RPMI7951 (cell line): ENCODE data around the gene OFD1. TPM values are rescaled to one million over a fixed set of nuclear protein-coding genes. Genes with fewer than 3 reads are reported as not detected.
"Not testable (repeated sequence)": the region's sequence is repeated elsewhere in the genome, so short reads cannot be mapped to it uniquely, and the experiment has no call there.

Source experiments
- DNase-seq: peaks from one replicate; pipeline ENCODE4 v3.0.0-alpha.2; 2012; ENCODE audit warnings: low read depth
- total RNA-seq: library from RNA; depleted of rRNA; stranded (reverse); fragments of >200 nt; shearing (Covaris generic); gene quantifications from 2 replicates; pipeline ENCODE4 v1.2.3, GENCODE V29; 2014

The OFD1 gene
- total RNA-seq, 1 experiment from 2014 or later = 9.7 TPM

GRCh38 chrX:13703135-13703534 lies 31.4 kb upstream of the OFD1 start:
- no peak for DNase-seq

GRCh38 chrX:13703589-13703988 lies 31.0 kb upstream of the OFD1 start:
- DNase-seq = no peak

GRCh38 chrX:13711141-13711540 lies 23.4 kb upstream of the OFD1 start:
- DNase-seq = no peak

- no peak for DNase-seq
Observed at GRCh38 chrX:13716455-13716854, 18.1 kb upstream of the OFD1 start.

- DNase-seq = no peak
Observed at GRCh38 chrX:13716905-13717304, 17.6 kb upstream of the OFD1 start.

- peak; percentile 18 for DNase-seq
Observed at GRCh38 chrX:13717700-13718472, 16.7 kb upstream of the OFD1 start.

GRCh38 chrX:13719192-13719856 lies 15.2 kb upstream of the OFD1 start:
- DNase-seq = no peak

- DNase-seq = no peak
Observed at GRCh38 chrX:13721371-13721770, 13.2 kb upstream of the OFD1 start.

GRCh38 chrX:13721819-13722519 lies 12.6 kb upstream of the OFD1 start:
- no peak for DNase-seq

- not testable (repeated sequence) for DNase-seq
Observed at GRCh38 chrX:13724878-13725277, 9.7 kb upstream of the OFD1 start.

- not testable (repeated sequence) for DNase-seq
Observed at GRCh38 chrX:13726583-13726982, 8.0 kb upstream of the OFD1 start.

- DNase-seq = not testable (repeated sequence)
Observed at GRCh38 chrX:13730523-13730922, 4.0 kb upstream of the OFD1 start.

GRCh38 chrX:13732246-13733067 lies 2.1 kb upstream of the OFD1 start:
- no peak for DNase-seq

GRCh38 chrX:13733506-13733905 lies 1.0 kb upstream of the OFD1 start:
- peak; percentile 15 for DNase-seq

GRCh38 chrX:13741695-13742094 lies 7.1 kb downstream of the OFD1 start:
- no peak for DNase-seq

- DNase-seq = no peak
Observed at GRCh38 chrX:13742397-13743176, 8.0 kb downstream of the OFD1 start.

GRCh38 chrX:13747836-13748235 lies 13.3 kb downstream of the OFD1 start:
- DNase-seq = peak; percentile 59

GRCh38 chrX:13748486-13748885 lies 13.9 kb downstream of the OFD1 start:
- no peak for DNase-seq

GRCh38 chrX:13750204-13750603 lies 15.7 kb downstream of the OFD1 start:
- DNase-seq = peak; percentile 26

GRCh38 chrX:13750812-13751211 lies 16.3 kb downstream of the OFD1 start:
- DNase-seq = no peak

- no peak for DNase-seq
Observed at GRCh38 chrX:13752141-13752540, 17.6 kb downstream of the OFD1 start.
